Bronchial epithelial cell (primary cell): ENCODE results near the gene ZNF618. TPM values are rescaled to one million over a fixed set of nuclear protein-coding genes. Genes with fewer than 3 reads are reported as not detected.

Source experiments
- DNase-seq: peaks from one replicate; pipeline ENCODE4 v3.0.0-alpha.2; 2010; ENCODE audit warnings: low read depth
- FAIRE-seq: peaks from 2 replicates; lab custom pipeline; 2011; peaks lifted over from hg19 to GRCh38; lab: Jason Lieb, UNC
- H3K27me3 ChIP-seq: 2 replicates; pipeline ENCODE4 v1.5.1; 2011; ENCODE audit warnings: low read length; ENCODE audit not compliant: control insufficient read depth, insufficient read depth
- H3K36me3 ChIP-seq: 2 replicates; pipeline ENCODE4 v1.5.1; 2011; ENCODE audit warnings: low read length; ENCODE audit not compliant: control insufficient read depth, insufficient read depth
- H3K4me3 ChIP-seq: 2 replicates; pipeline ENCODE4 v1.5.1; 2011; ENCODE audit warnings: mild to moderate bottlenecking, low read depth, low read length, control low read depth
- CTCF ChIP-seq: IDR thresholded peaks from 2 replicates; pipeline ENCODE4 v1.5.1; 2011; ENCODE audit warnings: mild to moderate bottlenecking, moderate library complexity, low read length, control low read depth, inconsistent platforms; ENCODE audit not compliant: insufficient read depth, severe bottlenecking
- total RNA-seq: library from RNA; depleted of rRNA; stranded (reverse); fragments of >200 nt; gene quantifications from 2 replicates; pipeline ENCODE4 v1.2.1, GENCODE V29; 2014

Gene ZNF618
- total RNA-seq, 1 donor from 2014 or later: 1.6 TPM

- Histone ChIP-seq H3K4me3 (no peak overlapping the region), H3K27me3 (no peaks in the 10 kb centered on the region), H3K36me3 (no peaks in the 10 kb centered on the region)
- no peak for TF ChIP-seq CTCF
- FAIRE-seq (no peak), DNase-seq (no peak)
Observed at GRCh38 chr9:113863345-113863744, 12.8 kb upstream of the ZNF618 start.

GRCh38 chr9:113868501-113868900 lies 7.6 kb upstream of the ZNF618 start:
- Histone ChIP-seq H3K27me3 (no peaks in the 10 kb centered on the region), H3K4me3 (no peak overlapping the region), H3K36me3 (no peaks in the 10 kb centered on the region)
- no peak for DNase-seq
- no peak for FAIRE-seq
- no peak for TF ChIP-seq CTCF

- Histone ChIP-seq H3K36me3 (no peaks in the 10 kb centered on the region), H3K4me3 (no peak overlapping the region), H3K27me3 (no peaks in the 10 kb centered on the region)
- peak; percentile 90 for FAIRE-seq
- TF ChIP-seq CTCF: no peak
- DNase-seq: peak; percentile 82
Observed at GRCh38 chr9:113872485-113873143, 3.5 kb upstream of the ZNF618 start.

GRCh38 chr9:113873446-113873845 lies 2.7 kb upstream of the ZNF618 start:
- FAIRE-seq (peak; percentile 28), DNase-seq (no peak)
- Histone ChIP-seq H3K4me3 (no peak overlapping the region), H3K36me3 (no peaks in the 10 kb centered on the region), H3K27me3 (no peaks in the 10 kb centered on the region)
- TF ChIP-seq CTCF: no peak

- Histone ChIP-seq H3K36me3 (no peaks in the 10 kb centered on the region), H3K4me3 (no peak overlapping the region), H3K27me3 (no peaks in the 10 kb centered on the region)
- no peak for TF ChIP-seq CTCF
- FAIRE-seq (no peak), DNase-seq (no peak)
Observed at GRCh38 chr9:113873926-113874325, 2.2 kb upstream of the ZNF618 start.

- no peaks in the 10 kb centered on the region for H3K36me3 ChIP-seq
- H3K27me3 ChIP-seq: no peaks in the 10 kb centered on the region
- no peak for TF ChIP-seq CTCF
- no peak for DNase-seq
- H3K4me3 ChIP-seq: peak overlapping the region; percentile 33
- no peak for FAIRE-seq
Observed at GRCh38 chr9:113875459-113876150, 504 bp upstream of the ZNF618 start.
